CD4-positive, alpha-beta T cell (primary cell): ENCODE measurements around the gene CD226. TPM values are rescaled to one million over a fixed set of nuclear protein-coding genes. Genes with fewer than 3 reads are reported as not detected.

ENCODE experiments used
- ATAC-seq: fragments of 200-7000 bp; cut with Tn5 transposase; one replicate; pipeline ENCODE4 v1.10.0; 2022; ENCODE audit warnings: mild to moderate bottlenecking; ENCODE audit not compliant: poor library complexity
- CTCF ChIA-PET: fragments of 350-600 bp; sonication (Branson Sonifier 250); formaldehyde crosslinking; loops from one replicate; lab custom pipeline; 2021; ENCODE audit warnings: antibody characterized with exemption, inconsistent platforms; lab: Charles Lee
- POLR2A ChIA-PET: fragments of 350-600 bp; sonication (Branson Sonifier 250); formaldehyde crosslinking; loops from one replicate; lab custom pipeline; 2021; ENCODE audit warnings: antibody characterized with exemption, inconsistent platforms; lab: Charles Lee
- DNase-seq, 14 experiments: peaks; one replicate each; pipeline ENCODE4 v3.0.0-alpha.2; 2013 to 2020; ENCODE audit warnings: mixed read lengths in 2 of 14
- H3K27ac ChIP-seq, 2 donors: one replicate each; pipeline versions ENCODE4 v1.5.1 to v1.7.0; 2013; ENCODE audit warnings: low read length in 2 of 2, low read depth in 1 of 2, mild to moderate bottlenecking in 1 of 2
- H3K27me3 ChIP-seq, 2 experiments: 1 replicate in 1 of 2; 2 replicates in 1 of 2; pipeline versions ENCODE4 v1.6.1 to v1.7.0; 2013; ENCODE audit warnings: low read length in 2 of 2, control low read depth in 1 of 2, mild to moderate bottlenecking in 1 of 2, moderate library complexity in 1 of 2; ENCODE audit not compliant: insufficient read depth in 2 of 2, control insufficient read depth in 1 of 2
- H3K36me3 ChIP-seq: one replicate; pipeline ENCODE4 v1.6.1; 2013; ENCODE audit warnings: low read length, control low read depth; ENCODE audit not compliant: insufficient read depth
- H3K4me1 ChIP-seq: one replicate; pipeline ENCODE4 v1.6.1; 2013; ENCODE audit warnings: low read length, control low read depth; ENCODE audit not compliant: insufficient read depth
- H3K4me3 ChIP-seq: one replicate; pipeline ENCODE4 v1.5.1; 2013; ENCODE audit warnings: mild to moderate bottlenecking, low read length, moderate library complexity
- H3K9me3 ChIP-seq, 2 experiments: 1 replicate in 1 of 2; 2 replicates in 1 of 2; pipeline versions ENCODE4 v1.6.1 to v1.7.0; 2013; ENCODE audit warnings: low read length in 2 of 2, mild to moderate bottlenecking in 2 of 2, control low read depth in 1 of 2, moderate library complexity in 1 of 2; ENCODE audit not compliant: control insufficient read depth in 1 of 2, insufficient read depth in 1 of 2
- H3K27ac Mint-ChIP-seq: one replicate; pipeline ENCODE4 v1.8.0; 2020; ENCODE audit warnings: mixed read lengths
- H3K27me3 Mint-ChIP-seq: one replicate; pipeline ENCODE4 v1.8.0; 2021; ENCODE audit warnings: mixed read lengths
- H3K36me3 Mint-ChIP-seq: one replicate; pipeline ENCODE4 v1.8.0; 2021; ENCODE audit warnings: low read depth, mixed read lengths
- H3K4me1 Mint-ChIP-seq: one replicate; pipeline ENCODE4 v1.8.0; 2021; ENCODE audit warnings: low read depth, mixed read lengths
- H3K4me3 Mint-ChIP-seq: one replicate; pipeline ENCODE4 v1.8.0; 2020; ENCODE audit warnings: mild to moderate bottlenecking, mixed read lengths
- H3K9me3 Mint-ChIP-seq: one replicate; pipeline ENCODE4 v1.8.0; 2020; ENCODE audit warnings: mixed read lengths
- intact Hi-C, 2 experiments: fragments of 100-400 bp; cut with DNase I in 1 of 2; cut with micrococcal nuclease in 1 of 2; formaldehyde crosslinking; loops; one replicate each; pipeline versions ENCODE4 v1.15.1 to v1.9.0; 2023 to 2025; cut with DNase I, micrococcal nuclease
- total RNA-seq, 174 experiments: library from RNA in 2 of 174; stranded (reverse) in 2 of 174; gene quantifications; one replicate each; pipeline ENCODE4 v1.2.3 and lab custom pipeline; 2021 to 2026
- TF ChIP-seq, protein P1 (sequence below): fragments of 200-600 bp; IDR thresholded peaks from one replicate; pipeline ENCODE4 v1.8.0; 2022; ENCODE audit warnings: antibody characterized with exemption, mild to moderate bottlenecking

Gene CD226
- total RNA-seq, 2 experiments from 2014 or later, result 74.0 to 74.8 TPM

DNA sequence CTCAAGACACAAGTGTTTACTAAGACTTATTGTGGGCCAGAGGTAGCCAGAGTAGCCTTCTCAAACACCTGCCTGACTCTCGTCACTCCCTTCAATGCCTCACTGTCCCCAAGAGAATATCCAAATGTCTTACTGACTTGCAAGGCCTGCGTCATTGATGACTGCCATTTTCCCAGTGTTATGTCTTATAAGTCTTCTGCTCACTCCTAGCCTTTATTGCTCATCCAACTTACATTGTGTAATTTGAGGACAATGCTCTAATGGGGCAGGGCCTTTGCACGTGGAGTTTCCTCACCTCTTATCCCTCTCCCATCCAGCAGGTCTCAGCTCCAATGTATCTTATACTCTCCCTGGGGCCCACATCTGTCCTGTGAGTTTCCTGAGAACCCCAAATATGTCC lies 10.1 kb upstream of the CD226 start:
- H3K4me1 ChIP-seq, result peaks cover 46% of the 10 kb centered on the region
- ATAC-seq, result no peak
- H3K9me3 ChIP-seq, result no peaks in the 10 kb centered on the region
- H3K27ac ChIP-seq, result peak overlapping the region; percentile 56 to 75
- H3K36me3 Mint-ChIP-seq, result peaks cover 9% of the 10 kb centered on the region
- ChIA-PET CTCF (interaction anchor here (0.8 to 1.9 kb wide), 2 partner anchors 23 to 59 kb away, joined by 3 to 5 read pairs; no protein-coding TSS in a partner anchor), POLR2A (interaction anchor here (1.5 to 4.2 kb wide), 8 partner anchors 10 to 72 kb away, joined by 4 to 100 read pairs (median 27); partner anchors contain the start of gene CD226)
- H3K27me3 ChIP-seq, result no peaks in the 10 kb centered on the region
- H3K27me3 Mint-ChIP-seq, result no peaks in the 10 kb centered on the region
- no peaks in the 10 kb centered on the region for H3K9me3 Mint-ChIP-seq
- H3K27ac Mint-ChIP-seq, result no peak overlapping the region
- DNase-seq, result no peak
- H3K4me3 Mint-ChIP-seq, result no peak overlapping the region
- intact Hi-C loops, result loop anchor here (2.0 kb wide), 3 partner anchors 19 to 59 kb away; no protein-coding TSS in a partner anchor
- H3K4me1 Mint-ChIP-seq, result peaks cover 23% of the 10 kb centered on the region
- H3K36me3 ChIP-seq, result no peaks in the 10 kb centered on the region
- TF ChIP-seq, protein P1, sequence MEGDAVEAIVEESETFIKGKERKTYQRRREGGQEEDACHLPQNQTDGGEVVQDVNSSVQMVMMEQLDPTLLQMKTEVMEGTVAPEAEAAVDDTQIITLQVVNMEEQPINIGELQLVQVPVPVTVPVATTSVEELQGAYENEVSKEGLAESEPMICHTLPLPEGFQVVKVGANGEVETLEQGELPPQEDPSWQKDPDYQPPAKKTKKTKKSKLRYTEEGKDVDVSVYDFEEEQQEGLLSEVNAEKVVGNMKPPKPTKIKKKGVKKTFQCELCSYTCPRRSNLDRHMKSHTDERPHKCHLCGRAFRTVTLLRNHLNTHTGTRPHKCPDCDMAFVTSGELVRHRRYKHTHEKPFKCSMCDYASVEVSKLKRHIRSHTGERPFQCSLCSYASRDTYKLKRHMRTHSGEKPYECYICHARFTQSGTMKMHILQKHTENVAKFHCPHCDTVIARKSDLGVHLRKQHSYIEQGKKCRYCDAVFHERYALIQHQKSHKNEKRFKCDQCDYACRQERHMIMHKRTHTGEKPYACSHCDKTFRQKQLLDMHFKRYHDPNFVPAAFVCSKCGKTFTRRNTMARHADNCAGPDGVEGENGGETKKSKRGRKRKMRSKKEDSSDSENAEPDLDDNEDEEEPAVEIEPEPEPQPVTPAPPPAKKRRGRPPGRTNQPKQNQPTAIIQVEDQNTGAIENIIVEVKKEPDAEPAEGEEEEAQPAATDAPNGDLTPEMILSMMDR, result no peak
- H3K4me3 ChIP-seq, result no peak overlapping the region

DNA sequence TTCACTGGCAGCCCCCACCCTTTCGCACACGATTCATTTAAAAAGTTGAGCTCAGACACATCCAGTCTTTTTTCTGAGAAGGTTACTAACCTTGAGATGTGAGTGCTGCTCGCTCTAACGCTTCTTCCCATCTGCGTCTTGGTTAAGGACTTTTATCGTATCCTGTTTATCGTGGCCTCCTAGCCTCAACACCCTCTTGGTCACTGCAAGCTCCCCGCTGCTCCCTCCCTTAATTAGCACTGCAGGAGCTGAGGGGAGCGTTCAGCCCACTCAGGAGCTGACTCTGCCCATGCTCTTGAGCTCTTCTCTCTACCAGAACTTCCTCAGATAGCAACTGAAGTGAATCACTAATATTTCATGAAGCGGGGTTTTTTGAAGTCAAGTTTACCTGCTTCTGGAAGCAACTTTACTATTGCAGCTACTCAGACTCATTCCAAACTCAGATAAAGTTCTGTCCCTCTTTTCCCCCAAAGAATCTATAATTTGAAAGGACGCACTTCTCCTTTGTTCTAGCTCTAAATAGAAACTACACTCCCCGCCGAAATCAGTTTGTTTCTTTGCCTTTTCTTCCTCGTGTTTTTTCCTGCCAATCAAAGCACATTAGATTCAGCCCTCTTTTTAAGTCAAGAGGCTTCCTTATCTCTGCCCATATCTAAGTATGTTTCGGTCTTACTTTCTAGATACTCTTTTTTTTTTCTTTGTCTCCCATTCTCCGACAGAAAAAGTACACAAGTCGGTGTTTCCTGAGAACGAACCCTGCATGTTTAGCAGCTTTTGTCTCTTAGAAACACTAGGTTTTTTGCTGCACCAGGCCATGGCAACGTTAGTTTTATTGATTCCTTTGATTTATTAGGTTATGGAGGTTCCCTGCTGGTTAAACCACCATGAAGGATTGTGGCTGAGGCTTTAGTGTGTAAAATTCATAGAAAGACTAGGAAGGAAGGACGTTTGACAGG lies 9.3 kb upstream of the CD226 start:
- no peak overlapping the region for H3K27ac Mint-ChIP-seq
- H3K27me3 Mint-ChIP-seq, result no peaks in the 10 kb centered on the region
- H3K27me3 ChIP-seq, result no peaks in the 10 kb centered on the region
- POLR2A ChIA-PET, result interaction anchor here (0.6 to 4.2 kb wide), 21 partner anchors 10 to 249 kb away, joined by 3 to 100 read pairs (median 5); partner anchors contain the start of genes CD226 and RTTN
- TF ChIP-seq, protein P1, result no peak
- no peaks in the 10 kb centered on the region for H3K36me3 ChIP-seq
- peaks cover 10% of the 10 kb centered on the region for H3K36me3 Mint-ChIP-seq
- H3K9me3 ChIP-seq, result no peaks in the 10 kb centered on the region
- CTCF ChIA-PET, result interaction anchor here (0.7 to 1.9 kb wide), 4 partner anchors 23 to 80 kb away, joined by 3 to 5 read pairs (median 3); no protein-coding TSS in a partner anchor
- intact Hi-C loops, result loop anchor here (1.0 to 2.0 kb wide), 4 partner anchors 10 to 58 kb away; partner anchors contain the start of gene CD226 (in 1 of the 2)
- no peaks in the 10 kb centered on the region for H3K9me3 Mint-ChIP-seq
- ATAC-seq (peak; percentile 51), DNase-seq (peak in 7 of 14 experiments; percentile 12 to 57 (median 46))
- peak overlapping the region; percentile 65 for H3K4me3 ChIP-seq
- H3K27ac ChIP-seq, result peak overlapping the region; percentile 56 to 75
- H3K4me1 ChIP-seq, result peaks cover 46% of the 10 kb centered on the region
- no peak overlapping the region for H3K4me3 Mint-ChIP-seq
- peaks cover 31% of the 10 kb centered on the region for H3K4me1 Mint-ChIP-seq

DNA sequence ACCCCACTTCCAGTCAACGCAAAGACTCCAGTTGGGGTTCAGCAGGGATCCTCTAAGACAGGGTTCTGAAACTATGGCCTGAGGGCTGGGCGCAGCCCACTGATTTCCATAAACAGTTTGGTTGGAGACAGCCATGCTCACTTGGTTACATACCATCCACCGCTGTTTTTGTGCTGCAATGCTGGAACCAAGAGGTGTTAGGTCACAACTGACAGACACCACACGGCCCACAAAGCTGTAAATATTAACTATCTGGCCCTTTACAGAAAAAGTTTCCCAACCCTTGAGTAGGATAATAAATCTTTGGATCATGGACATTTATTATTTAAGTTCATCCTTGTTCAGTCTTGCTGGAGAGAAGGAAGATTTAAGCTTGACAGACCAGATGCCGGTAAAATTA lies 8.4 kb upstream of the CD226 start:
- CTCF ChIA-PET, result interaction anchor here (0.7 to 1.9 kb wide), 3 partner anchors 22 to 79 kb away, joined by 3 to 5 read pairs (median 3); no protein-coding TSS in a partner anchor
- intact Hi-C loops, result loop anchor here (1.0 to 2.0 kb wide), 4 partner anchors 9 to 57 kb away; partner anchors contain the start of gene CD226 (in 1 of the 2)
- no peaks in the 10 kb centered on the region for H3K9me3 ChIP-seq
- peaks cover 50% of the 10 kb centered on the region for H3K4me1 ChIP-seq
- Mint-ChIP-seq H3K27me3 (no peaks in the 10 kb centered on the region), H3K36me3 (peaks cover 18% of the 10 kb centered on the region), H3K9me3 (no peaks in the 10 kb centered on the region), H3K27ac (no peak overlapping the region), H3K4me3 (no peak overlapping the region), H3K4me1 (peaks cover 40% of the 10 kb centered on the region)
- TF ChIP-seq, protein P1, result no peak
- H3K4me3 ChIP-seq, result peak overlapping the region; percentile 65
- ATAC-seq (peak; percentile 15), DNase-seq (peak in 4 of 14 experiments; percentile 13 to 45 (median 36))
- no peaks in the 10 kb centered on the region for H3K36me3 ChIP-seq
- peak overlapping the region; percentile 56 to 75 for H3K27ac ChIP-seq
- POLR2A ChIA-PET, result interaction anchor here (0.8 to 4.2 kb wide), 16 partner anchors 9 to 75 kb away, joined by 3 to 100 read pairs (median 6); partner anchors contain the start of gene CD226
- H3K27me3 ChIP-seq, result no peaks in the 10 kb centered on the region
